ENCODE measurements around the gene ACTN3. TPM values are rescaled to one million over a fixed set of nuclear protein-coding genes. Genes with fewer than 3 reads are reported as not detected.

ACTN3 gene
- total RNA-seq, 1 experiment from 2014 or later, result not detected

DNA sequence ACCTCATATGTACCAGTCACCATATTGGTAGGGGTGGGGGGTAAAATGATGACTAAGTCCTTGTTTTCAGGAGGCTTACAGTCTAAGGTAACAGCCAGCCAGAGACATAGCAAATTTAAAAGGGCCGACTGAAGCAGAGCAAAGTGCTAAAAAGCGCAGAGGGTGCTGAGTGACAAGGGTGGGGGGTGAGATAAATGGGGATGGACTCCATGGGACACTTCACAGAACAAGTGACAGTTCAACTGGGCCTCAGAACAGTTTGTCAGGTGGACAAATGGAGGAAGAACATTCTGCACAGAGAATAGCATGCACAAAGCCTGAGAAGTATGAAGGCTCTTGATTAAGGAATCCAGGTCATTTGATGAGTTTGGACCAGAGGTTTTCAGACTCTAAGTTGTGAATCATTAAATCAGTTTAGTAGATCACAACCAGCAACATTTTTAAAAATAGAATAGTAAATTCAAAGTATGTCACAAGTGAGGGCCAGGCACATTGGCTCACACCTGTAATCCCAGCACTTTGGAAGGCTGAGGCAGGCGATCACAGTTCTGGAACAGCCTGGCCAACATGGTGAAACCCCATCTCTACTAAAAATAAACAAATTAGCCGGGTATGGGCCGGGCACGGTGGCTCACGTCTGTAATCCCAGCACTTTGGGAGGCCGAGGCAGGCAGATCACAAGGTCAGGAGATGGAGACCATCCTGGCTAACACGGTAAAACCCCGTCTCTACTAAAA is 22.2 kb upstream of the ACTN3 start:
- H3K36me3 Mint-ChIP-seq (ENCODE audit: insufficient read depth, unreplicated experiment), result peaks cover 39% of the 10 kb centered on the region
- H3K4me3 Mint-ChIP-seq (ENCODE audit: unreplicated experiment), result no peak overlapping the region
- H3K4me1 Mint-ChIP-seq (ENCODE audit: insufficient read depth, unreplicated experiment), result no peaks in the 10 kb centered on the region
- POLR2A ChIA-PET, result interaction anchor here (0.6 kb wide), 2 partner anchors 9 to 257 kb away, joined by 3 read pairs; no protein-coding TSS in a partner anchor
- H3K27ac Mint-ChIP-seq (ENCODE audit: low read depth, unreplicated experiment), result no peak overlapping the region
- no peaks in the 10 kb centered on the region for H3K27me3 Mint-ChIP-seq (ENCODE audit: insufficient read depth, unreplicated experiment)
- CTCF ChIA-PET, result no interaction called here
- TF ChIP-seq, protein P1, sequence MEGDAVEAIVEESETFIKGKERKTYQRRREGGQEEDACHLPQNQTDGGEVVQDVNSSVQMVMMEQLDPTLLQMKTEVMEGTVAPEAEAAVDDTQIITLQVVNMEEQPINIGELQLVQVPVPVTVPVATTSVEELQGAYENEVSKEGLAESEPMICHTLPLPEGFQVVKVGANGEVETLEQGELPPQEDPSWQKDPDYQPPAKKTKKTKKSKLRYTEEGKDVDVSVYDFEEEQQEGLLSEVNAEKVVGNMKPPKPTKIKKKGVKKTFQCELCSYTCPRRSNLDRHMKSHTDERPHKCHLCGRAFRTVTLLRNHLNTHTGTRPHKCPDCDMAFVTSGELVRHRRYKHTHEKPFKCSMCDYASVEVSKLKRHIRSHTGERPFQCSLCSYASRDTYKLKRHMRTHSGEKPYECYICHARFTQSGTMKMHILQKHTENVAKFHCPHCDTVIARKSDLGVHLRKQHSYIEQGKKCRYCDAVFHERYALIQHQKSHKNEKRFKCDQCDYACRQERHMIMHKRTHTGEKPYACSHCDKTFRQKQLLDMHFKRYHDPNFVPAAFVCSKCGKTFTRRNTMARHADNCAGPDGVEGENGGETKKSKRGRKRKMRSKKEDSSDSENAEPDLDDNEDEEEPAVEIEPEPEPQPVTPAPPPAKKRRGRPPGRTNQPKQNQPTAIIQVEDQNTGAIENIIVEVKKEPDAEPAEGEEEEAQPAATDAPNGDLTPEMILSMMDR (IDR thresholded peaks at IDR 0.05; ENCODE audit: unreplicated experiment), result no peak
- BruUV-seq (replicated peaks), result no TSS peak
- DNase-seq (ENCODE audit: unreplicated experiment), result no peak
- intact Hi-C loops (cut with micrococcal nuclease), result no loop called here
- H3K9me3 Mint-ChIP-seq (ENCODE audit: unreplicated experiment), result no peaks in the 10 kb centered on the region

DNA sequence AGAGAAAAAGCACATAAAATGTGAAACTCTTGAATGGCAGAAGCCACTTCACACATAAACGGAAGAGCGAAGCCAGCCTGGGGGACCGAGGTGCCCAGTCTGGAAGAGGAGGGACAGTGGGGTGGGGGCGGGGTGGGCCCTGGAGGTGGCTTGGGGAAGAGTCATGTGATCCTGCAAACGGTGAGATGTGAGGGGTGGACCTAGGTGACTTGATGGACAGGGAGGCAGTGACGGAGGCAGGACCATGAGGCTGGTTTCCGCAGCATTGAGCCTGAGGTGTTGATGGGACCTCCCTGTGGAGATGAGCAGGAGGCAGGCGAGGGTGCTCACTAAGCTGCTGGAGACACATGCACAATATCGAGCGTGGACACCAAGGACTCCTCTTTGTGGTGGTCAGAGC is 17.6 kb upstream of the ACTN3 start:
- CTCF ChIA-PET, result no interaction called here
- no peak overlapping the region for H3K4me3 Mint-ChIP-seq (ENCODE audit: unreplicated experiment)
- no peak overlapping the region for H3K27ac Mint-ChIP-seq (ENCODE audit: low read depth, unreplicated experiment)
- intact Hi-C loops (cut with micrococcal nuclease), result no loop called here
- no TSS peak for BruUV-seq (replicated peaks)
- POLR2A ChIA-PET, result interaction anchor here (0.5 to 1.0 kb wide), 3 partner anchors 9 to 49 kb away, joined by 3 to 6 read pairs (median 4); partner anchors contain the start of gene DPP3
- TF ChIP-seq, protein P1 (IDR thresholded peaks at IDR 0.05; ENCODE audit: unreplicated experiment), result no peak
- no peaks in the 10 kb centered on the region for H3K4me1 Mint-ChIP-seq (ENCODE audit: insufficient read depth, unreplicated experiment)
- DNase-seq (ENCODE audit: unreplicated experiment), result no peak
- no peaks in the 10 kb centered on the region for H3K9me3 Mint-ChIP-seq (ENCODE audit: unreplicated experiment)
- H3K36me3 Mint-ChIP-seq (ENCODE audit: insufficient read depth, unreplicated experiment), result peaks cover 12% of the 10 kb centered on the region
- no peaks in the 10 kb centered on the region for H3K27me3 Mint-ChIP-seq (ENCODE audit: insufficient read depth, unreplicated experiment)

DNA sequence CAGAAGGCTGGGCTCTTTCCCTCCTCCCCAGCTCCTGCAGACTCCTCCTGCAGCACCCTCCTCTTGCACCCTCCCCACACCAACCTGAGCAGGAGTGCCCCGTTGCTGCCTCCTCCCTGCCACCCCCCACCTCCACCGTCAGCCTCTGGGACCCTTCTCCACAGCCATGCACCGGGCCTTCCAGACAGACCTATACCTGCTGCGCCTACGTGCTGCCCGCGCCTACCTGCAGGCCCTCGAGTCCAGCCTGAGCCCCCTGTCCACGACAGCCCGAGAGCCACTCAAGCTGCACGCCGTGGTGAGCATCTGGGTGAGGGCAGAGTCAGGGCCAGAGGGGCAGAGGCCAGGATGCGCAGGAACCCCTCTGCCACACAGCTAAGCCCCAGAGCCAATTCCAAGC is 17.0 kb upstream of the ACTN3 start:
- CTCF ChIA-PET, result no interaction called here
- intact Hi-C loops (cut with micrococcal nuclease), result no loop called here
- no TSS peak for BruUV-seq (replicated peaks)

GRCh38 chr11:66530927-66531709 is 15.6 kb upstream of the ACTN3 start:
- intact Hi-C loops (cut with micrococcal nuclease), result no loop called here
- H3K9me3 Mint-ChIP-seq (ENCODE audit: unreplicated experiment), result no peaks in the 10 kb centered on the region
- no peaks in the 10 kb centered on the region for H3K4me1 Mint-ChIP-seq (ENCODE audit: insufficient read depth, unreplicated experiment)
- H3K27ac Mint-ChIP-seq (ENCODE audit: low read depth, unreplicated experiment), result no peak overlapping the region
- DNase-seq (ENCODE audit: unreplicated experiment), result no peak
- no TSS peak for BruUV-seq (replicated peaks)
- TF ChIP-seq, protein P1 (IDR thresholded peaks at IDR 0.05; ENCODE audit: unreplicated experiment), result no peak
- H3K4me3 Mint-ChIP-seq (ENCODE audit: unreplicated experiment), result no peak overlapping the region
- H3K36me3 Mint-ChIP-seq (ENCODE audit: insufficient read depth, unreplicated experiment), result peaks cover 19% of the 10 kb centered on the region
- ChIA-PET CTCF (no interaction called here), POLR2A (no interaction called here)
- no peaks in the 10 kb centered on the region for H3K27me3 Mint-ChIP-seq (ENCODE audit: insufficient read depth, unreplicated experiment)

More for the DNA sequence above, 17.0 kb upstream of the ACTN3 start:
- Mint-ChIP-seq H3K27ac (ENCODE audit: low read depth, unreplicated experiment) (no peak overlapping the region), H3K4me1 (ENCODE audit: insufficient read depth, unreplicated experiment) (no peaks in the 10 kb centered on the region), H3K4me3 (ENCODE audit: unreplicated experiment) (no peak overlapping the region), H3K27me3 (ENCODE audit: insufficient read depth, unreplicated experiment) (no peaks in the 10 kb centered on the region), H3K9me3 (ENCODE audit: unreplicated experiment) (no peaks in the 10 kb centered on the region), H3K36me3 (ENCODE audit: insufficient read depth, unreplicated experiment) (peaks cover 11% of the 10 kb centered on the region)
- POLR2A ChIA-PET, result interaction anchor here (0.5 to 1.0 kb wide), 3 partner anchors 9 to 50 kb away, joined by 3 to 6 read pairs (median 4); partner anchors contain the start of gene DPP3
- TF ChIP-seq, protein P1 (IDR thresholded peaks at IDR 0.05; ENCODE audit: unreplicated experiment), result no peak
- DNase-seq (ENCODE audit: unreplicated experiment), result no peak
